ENCODE measurements around the gene TFEB. TPM values are rescaled to one million over a fixed set of nuclear protein-coding genes. Genes with fewer than 3 reads are reported as not detected.

The TFEB gene
- total and polyA plus RNA-seq, 7 donors, result 16.1 to 65.2 (median 40.9) TPM

DNA sequence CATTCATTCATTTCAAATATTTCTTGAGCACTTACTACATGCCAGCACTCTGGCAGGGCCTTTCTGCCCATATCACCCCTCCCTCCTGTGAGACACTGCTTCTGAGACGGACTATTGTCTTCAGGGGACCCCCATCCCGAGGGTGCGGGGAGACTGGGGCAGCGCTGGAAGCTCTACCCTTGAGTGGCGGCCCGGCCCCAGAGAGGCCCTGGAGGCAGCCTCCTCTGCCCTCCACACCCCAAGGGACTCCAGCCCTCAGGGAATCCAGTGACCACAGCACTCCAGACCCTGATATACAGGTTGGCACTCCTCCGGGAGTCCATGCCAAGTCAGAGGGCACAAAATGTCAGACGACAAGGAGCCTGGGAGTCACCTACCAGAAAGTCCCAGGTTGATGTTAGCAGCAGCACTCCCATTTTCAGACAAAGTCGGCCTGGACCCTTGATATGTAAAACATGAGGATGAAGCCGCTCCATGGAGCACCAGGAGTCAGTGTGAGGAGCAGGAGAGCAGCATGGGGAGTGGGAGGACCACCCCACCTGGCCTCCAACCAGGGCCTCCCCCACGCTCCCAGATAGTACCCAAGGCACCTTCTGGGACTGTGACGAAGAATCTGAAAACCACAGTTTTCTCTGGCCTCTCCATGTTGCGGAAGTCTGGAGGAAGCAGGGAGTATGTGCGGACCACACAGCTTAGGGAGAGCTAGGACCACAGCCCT, 20.7 kb downstream of the TFEB start:
- peak in 1 of 2 donors; percentile 49 for DNase-seq

DNA sequence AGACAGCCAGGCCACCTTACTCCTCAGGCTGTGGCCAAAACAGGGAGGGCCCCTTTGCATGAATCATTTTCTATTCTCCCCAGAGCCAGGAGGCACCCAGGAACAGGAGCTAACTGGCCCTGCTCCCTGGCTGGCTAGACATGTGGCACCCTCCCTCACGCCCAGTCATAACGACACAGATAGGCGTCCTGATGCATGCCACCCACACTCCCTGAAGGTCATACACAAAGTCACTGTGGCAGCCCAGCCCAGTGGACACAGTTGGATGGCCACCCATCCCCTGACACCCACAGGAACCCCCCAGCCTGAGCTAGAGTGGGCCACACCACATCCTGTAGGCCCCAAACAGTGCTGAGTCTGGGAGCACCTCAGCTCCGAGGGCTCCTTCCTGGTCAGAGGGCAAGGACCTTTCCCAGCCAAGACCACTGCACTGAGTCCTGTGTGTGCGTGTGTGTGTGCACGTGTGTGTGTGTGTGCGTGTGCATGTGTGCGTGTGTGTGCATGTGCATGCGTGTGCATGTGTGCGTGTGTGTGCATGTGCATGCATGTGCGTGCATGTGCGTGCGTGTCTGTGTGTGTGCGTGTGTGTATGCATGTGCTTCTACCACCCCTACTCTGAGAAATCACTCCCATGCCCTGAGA, 21.6 kb downstream of the TFEB start:
- TF ChIP-seq, protein P1, sequence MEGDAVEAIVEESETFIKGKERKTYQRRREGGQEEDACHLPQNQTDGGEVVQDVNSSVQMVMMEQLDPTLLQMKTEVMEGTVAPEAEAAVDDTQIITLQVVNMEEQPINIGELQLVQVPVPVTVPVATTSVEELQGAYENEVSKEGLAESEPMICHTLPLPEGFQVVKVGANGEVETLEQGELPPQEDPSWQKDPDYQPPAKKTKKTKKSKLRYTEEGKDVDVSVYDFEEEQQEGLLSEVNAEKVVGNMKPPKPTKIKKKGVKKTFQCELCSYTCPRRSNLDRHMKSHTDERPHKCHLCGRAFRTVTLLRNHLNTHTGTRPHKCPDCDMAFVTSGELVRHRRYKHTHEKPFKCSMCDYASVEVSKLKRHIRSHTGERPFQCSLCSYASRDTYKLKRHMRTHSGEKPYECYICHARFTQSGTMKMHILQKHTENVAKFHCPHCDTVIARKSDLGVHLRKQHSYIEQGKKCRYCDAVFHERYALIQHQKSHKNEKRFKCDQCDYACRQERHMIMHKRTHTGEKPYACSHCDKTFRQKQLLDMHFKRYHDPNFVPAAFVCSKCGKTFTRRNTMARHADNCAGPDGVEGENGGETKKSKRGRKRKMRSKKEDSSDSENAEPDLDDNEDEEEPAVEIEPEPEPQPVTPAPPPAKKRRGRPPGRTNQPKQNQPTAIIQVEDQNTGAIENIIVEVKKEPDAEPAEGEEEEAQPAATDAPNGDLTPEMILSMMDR (IDR thresholded peaks at IDR 0.05), result no peak
- Histone ChIP-seq H3K27me3 (ENCODE audit: insufficient read depth in 3 of 3, low read length in 2 of 3) (no peaks in the 10 kb centered on the region), H3K4me3 (no peak overlapping the region), H3K4me1 (peaks cover 95% of the 10 kb centered on the region), H3K36me3 (ENCODE audit: insufficient read depth in 1 of 2, low read depth in 1 of 2) (no peaks in the 10 kb centered on the region), H3K9me3 (no peaks in the 10 kb centered on the region), H3K27ac (peak overlapping the region; percentile 88)
- peak; percentile 71 to 87 for DNase-seq
- 59 to 64% (median 62%) methylated on average over 14 of the region's 14 CpGs for WGBS, 3 donors
- peak; percentile 71 to 81 (median 79) for ATAC-seq
- intact Hi-C loops (cut with DNase I), result no loop called here

More for the DNA sequence above, 20.7 kb downstream of the TFEB start:
- H3K4me1 ChIP-seq, result peaks cover 98% of the 10 kb centered on the region
- H3K36me3 ChIP-seq (ENCODE audit: insufficient read depth in 1 of 2, low read depth in 1 of 2), result no peaks in the 10 kb centered on the region
- no peak for ATAC-seq
- WGBS, 3 donors, result 74 to 82% (median 77%) methylated on average over 14 of the region's 14 CpGs
- H3K27me3 ChIP-seq (ENCODE audit: insufficient read depth in 3 of 3, low read length in 2 of 3), result no peaks in the 10 kb centered on the region
- TF ChIP-seq, protein P1 (IDR thresholded peaks at IDR 0.05), result no peak
- intact Hi-C loops (cut with DNase I), result loop anchor here in 1 of 2 donors (1.0 kb wide), 1 partner anchor 18 kb away; no protein-coding TSS in a partner anchor
- no peaks in the 10 kb centered on the region for H3K9me3 ChIP-seq
- H3K4me3 ChIP-seq, result no peak overlapping the region
- peak overlapping the region; percentile 88 for H3K27ac ChIP-seq

DNA sequence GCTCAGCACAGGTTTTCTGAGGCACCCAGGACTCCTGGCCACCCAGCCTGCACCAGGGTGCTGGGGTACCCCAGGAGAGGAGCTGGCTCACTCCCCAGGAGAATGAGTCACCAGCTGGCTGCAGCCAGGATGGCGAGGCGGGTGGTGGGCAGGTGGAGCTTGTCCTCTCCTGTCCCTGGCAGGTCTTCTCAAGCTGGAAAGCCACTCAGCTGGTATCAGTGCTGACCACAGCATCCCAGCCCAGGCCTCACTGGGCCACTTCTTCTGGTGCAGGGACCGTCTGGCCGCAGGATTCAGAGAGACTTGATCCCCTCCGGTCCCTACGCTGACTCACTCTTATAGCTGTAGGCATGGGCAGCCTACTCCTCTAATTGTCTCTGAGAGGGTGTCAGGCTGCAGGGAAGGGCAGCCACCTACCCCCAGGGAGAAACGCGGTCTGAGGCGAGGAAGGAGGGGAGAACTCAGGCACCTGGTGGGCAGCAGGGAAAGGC, 22.2 kb downstream of the TFEB start:
- DNase-seq (peak; percentile 54 to 79), ATAC-seq (peak; percentile 57 to 81 (median 64))
- H3K27me3 ChIP-seq (ENCODE audit: insufficient read depth in 3 of 3, low read length in 2 of 3), result no peaks in the 10 kb centered on the region
- no peaks in the 10 kb centered on the region for H3K9me3 ChIP-seq
- peaks cover 95% of the 10 kb centered on the region for H3K4me1 ChIP-seq
- WGBS, 3 donors, result 18 to 31% (median 21%) methylated on average over 9 of the region's 9 CpGs
- H3K36me3 ChIP-seq (ENCODE audit: insufficient read depth in 1 of 2, low read depth in 1 of 2), result no peaks in the 10 kb centered on the region
- TF ChIP-seq, protein P1 (IDR thresholded peaks at IDR 0.05), result no peak
- no peak overlapping the region for H3K4me3 ChIP-seq
- intact Hi-C loops (cut with DNase I), result no loop called here
- peak overlapping the region; percentile 88 for H3K27ac ChIP-seq

DNA sequence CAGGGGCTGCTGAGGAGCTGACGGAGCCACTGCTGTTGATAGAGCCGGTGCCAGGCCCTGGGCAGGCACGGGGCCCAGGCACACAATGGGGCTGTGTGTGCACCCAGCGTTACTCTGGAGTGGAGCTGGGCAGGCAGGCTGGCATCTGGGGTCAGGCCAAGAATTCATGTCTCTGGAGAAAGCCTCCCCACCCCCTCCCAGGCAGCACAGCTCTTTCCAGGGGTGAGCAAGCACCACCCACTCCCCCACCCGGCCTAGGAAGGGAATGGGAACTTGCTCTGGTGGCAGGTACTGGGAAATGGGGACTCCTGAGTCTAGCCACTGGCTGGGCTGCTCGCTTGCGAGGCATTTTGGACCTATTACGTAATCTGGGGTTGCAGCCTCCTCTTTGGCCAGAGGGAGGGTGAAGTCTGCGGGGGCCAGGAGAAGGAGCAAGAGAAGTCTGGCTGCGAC, 22.7 kb downstream of the TFEB start:
- TF ChIP-seq, protein P1 (IDR thresholded peaks at IDR 0.05), result no peak
- ATAC-seq (peak; percentile 53 to 64 (median 58)), DNase-seq (peak; percentile 56 to 84)
- WGBS, 3 donors, result 23 to 28% (median 25%) methylated on average over 10 of the region's 10 CpGs
- Histone ChIP-seq H3K4me1 (peaks cover 95% of the 10 kb centered on the region), H3K27me3 (ENCODE audit: insufficient read depth in 3 of 3, low read length in 2 of 3) (no peaks in the 10 kb centered on the region), H3K36me3 (ENCODE audit: insufficient read depth in 1 of 2, low read depth in 1 of 2) (no peaks in the 10 kb centered on the region), H3K4me3 (peak overlapping the region; percentile 27), H3K27ac (peak overlapping the region; percentile 88), H3K9me3 (no peaks in the 10 kb centered on the region)
- intact Hi-C loops (cut with DNase I), result no loop called here

Data from psoas muscle (tissue), 8 donors.